ENCODE results near the gene MCM9.

The MCM9 gene

DNA sequence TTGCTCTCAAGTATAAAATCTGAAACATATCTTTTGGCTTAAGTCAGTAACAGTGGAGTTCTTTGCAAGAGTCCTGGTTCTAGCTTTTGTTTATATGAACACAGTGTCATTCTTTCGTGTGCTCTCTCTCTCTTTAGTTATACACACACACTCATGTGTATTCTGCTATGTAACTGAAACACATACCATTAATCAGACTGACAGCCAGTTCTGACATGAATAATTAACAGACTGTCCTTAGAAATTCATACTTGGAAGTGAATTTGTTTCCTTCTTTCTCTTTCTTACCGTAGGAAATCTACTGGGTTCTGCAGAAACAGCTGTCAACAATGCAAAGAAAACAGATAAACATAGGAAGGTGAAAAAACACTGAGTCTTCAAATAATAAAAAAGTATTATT is 2.5 kb downstream of the MCM9 start:
- Histone ChIP-seq H3K9me3 (ENCODE audit: control insufficient read depth in 2 of 2, low read length in 2 of 2) (no peaks in the 10 kb centered on the region), H3K4me3 (ENCODE audit: low read length in 2 of 2) (no peak overlapping the region), H3K4me1 (ENCODE audit: control insufficient read depth, insufficient read depth, low read length) (no peaks in the 10 kb centered on the region), H3K27me3 (ENCODE audit: control insufficient read depth in 1 of 2, insufficient read depth in 2 of 2, low read length in 2 of 2) (no peaks in the 10 kb centered on the region), H3K27ac (ENCODE audit: low read length) (no peak overlapping the region), H3K9ac (ENCODE audit: low read length in 2 of 2) (no peak overlapping the region), H3K36me3 (ENCODE audit: control insufficient read depth in 2 of 2, insufficient read depth in 2 of 2, low read length in 2 of 2) (peaks cover 4 to 5% of the 10 kb centered on the region in 2 donors)

DNA sequence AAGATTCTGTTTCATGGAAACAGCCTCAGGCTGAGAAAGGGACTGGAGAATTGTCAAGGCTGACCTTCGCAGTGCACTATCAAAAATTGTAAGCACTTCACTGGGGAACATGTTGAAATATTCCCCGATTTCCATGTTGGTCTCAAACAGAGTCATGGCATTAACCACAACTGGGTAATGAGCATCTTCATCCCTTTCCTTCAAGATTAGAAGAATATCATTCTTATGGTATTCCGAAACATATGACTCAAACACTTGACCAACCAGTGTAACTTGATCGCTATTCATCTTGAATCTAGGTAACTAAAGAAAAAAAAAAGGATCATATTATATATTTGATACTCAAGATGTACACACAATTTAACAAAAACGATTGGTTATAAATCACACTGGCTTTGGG is 3.5 kb downstream of the MCM9 start:
- H3K4me3 ChIP-seq (ENCODE audit: low read length in 2 of 2): no peak overlapping the region
- H3K36me3 ChIP-seq (ENCODE audit: control insufficient read depth in 2 of 2, insufficient read depth in 2 of 2, low read length in 2 of 2): peaks cover 4 to 5% of the 10 kb centered on the region in 2 donors
- H3K27ac ChIP-seq (ENCODE audit: low read length): no peak overlapping the region
- no peaks in the 10 kb centered on the region for H3K4me1 ChIP-seq (ENCODE audit: control insufficient read depth, insufficient read depth, low read length)
- H3K27me3 ChIP-seq (ENCODE audit: control insufficient read depth in 1 of 2, insufficient read depth in 2 of 2, low read length in 2 of 2): no peaks in the 10 kb centered on the region
- H3K9me3 ChIP-seq (ENCODE audit: control insufficient read depth in 2 of 2, low read length in 2 of 2): no peaks in the 10 kb centered on the region
- H3K9ac ChIP-seq (ENCODE audit: low read length in 2 of 2): no peak overlapping the region

DNA sequence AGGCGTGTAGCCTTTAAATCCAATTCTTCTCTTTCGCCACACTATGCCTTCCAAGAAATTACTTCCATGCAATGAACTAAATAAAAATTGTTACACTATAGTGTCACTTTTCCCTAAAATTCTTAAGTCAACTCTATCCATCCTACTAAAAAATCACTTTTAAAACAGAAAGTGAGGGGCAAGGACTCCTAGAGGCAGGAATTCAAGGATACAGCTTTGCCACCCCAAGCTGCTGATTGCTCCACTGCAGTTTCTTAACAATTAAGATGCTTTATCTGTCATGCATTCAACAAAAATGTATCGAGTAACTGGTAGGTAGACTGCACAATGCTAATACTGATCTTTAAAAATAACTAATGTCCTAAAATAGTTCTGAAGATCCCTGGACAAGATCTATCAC is 4.3 kb downstream of the MCM9 start:
- Histone ChIP-seq H3K9ac (ENCODE audit: low read length in 2 of 2) (no peak overlapping the region), H3K36me3 (ENCODE audit: control insufficient read depth in 2 of 2, insufficient read depth in 2 of 2, low read length in 2 of 2) (peaks cover 4 to 5% of the 10 kb centered on the region in 2 donors), H3K9me3 (ENCODE audit: control insufficient read depth in 2 of 2, low read length in 2 of 2) (no peaks in the 10 kb centered on the region), H3K27me3 (ENCODE audit: control insufficient read depth in 1 of 2, insufficient read depth in 2 of 2, low read length in 2 of 2) (no peaks in the 10 kb centered on the region), H3K27ac (ENCODE audit: low read length) (no peak overlapping the region), H3K4me3 (ENCODE audit: low read length in 2 of 2) (no peak overlapping the region), H3K4me1 (ENCODE audit: control insufficient read depth, insufficient read depth, low read length) (no peaks in the 10 kb centered on the region)

DNA sequence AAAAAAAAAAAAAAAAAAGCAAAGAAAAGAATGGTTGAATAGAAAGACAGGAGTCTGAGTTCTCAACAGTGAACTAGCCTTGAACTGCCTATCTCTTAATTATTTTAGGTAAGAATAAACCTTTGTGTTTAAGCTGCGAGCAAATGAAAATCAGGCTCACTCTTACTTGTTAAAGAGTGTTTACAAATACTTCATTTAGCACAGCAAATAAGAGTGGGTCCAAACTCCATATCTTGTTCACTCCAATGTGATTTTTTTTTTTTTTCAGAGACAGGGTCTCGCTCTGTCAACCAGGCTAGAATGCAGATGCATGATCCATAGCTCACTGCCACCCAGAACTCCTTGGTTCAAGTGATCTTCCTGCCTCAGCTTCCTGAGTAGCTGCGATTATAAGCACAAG is 11.9 kb downstream of the MCM9 start:
- no peaks in the 10 kb centered on the region for H3K4me1 ChIP-seq (ENCODE audit: control insufficient read depth, insufficient read depth, low read length)
- no peaks in the 10 kb centered on the region for H3K27me3 ChIP-seq (ENCODE audit: control insufficient read depth in 1 of 2, insufficient read depth in 2 of 2, low read length in 2 of 2)
- H3K9me3 ChIP-seq (ENCODE audit: control insufficient read depth in 2 of 2, low read length in 2 of 2): no peaks in the 10 kb centered on the region
- H3K9ac ChIP-seq (ENCODE audit: low read length in 2 of 2): no peak overlapping the region
- no peak overlapping the region for H3K4me3 ChIP-seq (ENCODE audit: low read length in 2 of 2)
- peaks cover 30 to 35% of the 10 kb centered on the region in 2 donors for H3K36me3 ChIP-seq (ENCODE audit: control insufficient read depth in 2 of 2, insufficient read depth in 2 of 2, low read length in 2 of 2)
- H3K27ac ChIP-seq (ENCODE audit: low read length): no peak overlapping the region

DNA sequence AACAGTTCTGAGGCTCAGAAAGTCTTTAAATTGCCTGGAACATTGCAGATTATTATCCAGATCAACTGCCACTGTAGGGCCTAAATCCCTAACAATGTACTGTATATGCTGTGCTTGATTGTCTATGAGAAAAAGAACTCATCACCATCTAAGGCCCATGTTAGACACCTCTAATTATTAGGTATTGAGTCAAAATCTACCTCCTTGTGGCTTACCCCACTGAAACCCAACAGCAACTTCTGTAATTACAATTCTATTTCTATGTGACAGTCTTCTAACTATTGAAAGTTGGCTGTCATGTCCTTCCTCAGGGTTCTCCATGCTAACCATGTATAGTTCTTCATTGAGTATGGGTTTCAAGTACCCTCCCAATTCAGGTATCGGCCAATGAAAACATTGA is 13.9 kb downstream of the MCM9 start:
- Histone ChIP-seq H3K9ac (ENCODE audit: low read length in 2 of 2) (no peak overlapping the region), H3K27ac (ENCODE audit: low read length) (no peak overlapping the region), H3K9me3 (ENCODE audit: control insufficient read depth in 2 of 2, low read length in 2 of 2) (no peaks in the 10 kb centered on the region), H3K4me3 (ENCODE audit: low read length in 2 of 2) (no peak overlapping the region), H3K27me3 (ENCODE audit: control insufficient read depth in 1 of 2, insufficient read depth in 2 of 2, low read length in 2 of 2) (no peaks in the 10 kb centered on the region), H3K36me3 (ENCODE audit: control insufficient read depth in 2 of 2, insufficient read depth in 2 of 2, low read length in 2 of 2) (peaks cover 30 to 31% of the 10 kb centered on the region in 2 donors), H3K4me1 (ENCODE audit: control insufficient read depth, insufficient read depth, low read length) (no peaks in the 10 kb centered on the region)

DNA sequence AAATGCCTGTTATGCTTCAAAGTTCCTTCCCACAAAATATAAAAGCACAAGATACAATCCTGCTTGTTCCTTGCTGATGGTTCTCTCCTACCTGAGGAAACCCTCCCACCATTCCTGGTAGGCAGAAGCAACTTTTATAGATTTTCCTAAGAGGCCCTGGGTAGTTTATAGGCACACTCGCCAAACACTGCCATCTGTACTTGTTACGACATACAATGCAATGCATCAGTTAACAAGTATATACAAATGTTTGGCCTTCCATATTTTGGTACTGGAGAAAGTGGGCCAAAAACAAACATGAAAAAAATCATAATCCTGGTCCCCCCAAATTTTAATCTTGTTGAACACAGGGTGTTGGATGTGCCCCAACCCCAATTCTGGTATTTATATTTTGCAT is 16.6 kb downstream of the MCM9 start:
- Histone ChIP-seq H3K27ac (ENCODE audit: low read length) (no peak overlapping the region), H3K4me3 (ENCODE audit: low read length in 2 of 2) (no peak overlapping the region), H3K9ac (ENCODE audit: low read length in 2 of 2) (no peak overlapping the region), H3K27me3 (ENCODE audit: control insufficient read depth in 1 of 2, insufficient read depth in 2 of 2, low read length in 2 of 2) (no peaks in the 10 kb centered on the region), H3K4me1 (ENCODE audit: control insufficient read depth, insufficient read depth, low read length) (no peaks in the 10 kb centered on the region), H3K9me3 (ENCODE audit: control insufficient read depth in 2 of 2, low read length in 2 of 2) (no peaks in the 10 kb centered on the region), H3K36me3 (ENCODE audit: control insufficient read depth in 2 of 2, insufficient read depth in 2 of 2, low read length in 2 of 2) (peaks cover 37 to 43% of the 10 kb centered on the region in 2 donors)

DNA sequence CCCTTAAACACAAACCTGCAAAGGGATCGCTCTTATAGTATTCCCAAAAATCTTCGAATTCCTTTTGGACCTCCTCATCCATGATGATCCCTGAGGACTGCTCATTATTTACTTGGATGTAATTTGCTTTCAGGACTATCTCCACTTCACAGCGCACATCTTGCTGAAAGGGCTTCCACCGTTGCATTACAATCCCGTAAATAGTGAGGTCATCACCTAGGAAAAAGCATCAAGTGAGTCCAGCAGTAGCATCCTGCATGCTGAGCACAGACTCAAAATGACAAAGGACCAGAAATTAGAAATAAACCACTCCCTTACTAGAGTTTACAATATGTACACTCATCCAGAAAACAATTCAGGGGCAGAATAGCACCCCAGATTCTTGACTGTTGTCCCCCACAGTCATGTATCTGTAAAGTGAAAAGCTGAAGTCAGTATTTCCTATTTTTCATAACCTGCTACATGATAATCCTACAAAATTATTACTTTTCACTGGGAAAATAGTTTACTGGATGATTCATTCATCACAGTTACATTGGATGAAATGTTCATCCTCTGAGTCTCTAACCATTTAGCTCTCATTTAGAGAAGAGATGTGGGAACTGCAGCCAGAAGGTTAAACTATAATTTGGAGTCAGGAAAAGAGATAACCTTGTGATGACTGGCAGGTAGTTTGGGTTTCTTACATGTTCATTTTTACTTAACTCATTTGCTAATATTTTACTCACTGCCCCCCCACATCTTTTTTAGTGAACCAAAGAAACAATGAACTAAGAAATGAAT is 17.2 kb downstream of the MCM9 start:
- Histone ChIP-seq H3K4me1 (ENCODE audit: control insufficient read depth, insufficient read depth, low read length) (no peaks in the 10 kb centered on the region), H3K4me3 (ENCODE audit: low read length in 2 of 2) (no peak overlapping the region), H3K9me3 (ENCODE audit: control insufficient read depth in 2 of 2, low read length in 2 of 2) (no peaks in the 10 kb centered on the region), H3K36me3 (ENCODE audit: control insufficient read depth in 2 of 2, insufficient read depth in 2 of 2, low read length in 2 of 2) (peaks cover 34 to 49% of the 10 kb centered on the region in 2 donors), H3K27ac (ENCODE audit: low read length) (no peak overlapping the region), H3K27me3 (ENCODE audit: control insufficient read depth in 1 of 2, insufficient read depth in 2 of 2, low read length in 2 of 2) (no peaks in the 10 kb centered on the region), H3K9ac (ENCODE audit: low read length in 2 of 2) (no peak overlapping the region)

DNA sequence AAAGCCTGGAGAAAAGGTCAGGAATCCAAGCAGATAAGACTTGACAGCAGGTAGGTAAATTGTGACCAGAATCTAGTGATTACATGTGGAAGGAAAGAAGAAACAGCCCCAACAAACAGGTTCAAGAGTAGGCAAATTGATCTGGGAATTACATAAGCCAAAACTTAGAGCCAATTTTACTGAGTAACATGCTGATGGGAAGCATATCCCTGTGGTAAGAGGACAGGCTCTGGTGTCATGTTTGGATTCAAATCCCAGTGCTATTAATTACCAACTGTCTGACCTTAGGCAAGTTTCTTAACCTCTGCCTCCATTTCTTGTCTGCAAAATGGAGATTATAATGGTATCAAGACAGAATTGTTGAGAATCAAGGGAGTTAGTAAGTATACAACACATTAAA is 20.4 kb downstream of the MCM9 start:
- Histone ChIP-seq H3K4me1 (ENCODE audit: control insufficient read depth, insufficient read depth, low read length) (no peaks in the 10 kb centered on the region), H3K9ac (ENCODE audit: low read length in 2 of 2) (no peak overlapping the region), H3K36me3 (ENCODE audit: control insufficient read depth in 2 of 2, insufficient read depth in 2 of 2, low read length in 2 of 2) (peaks cover 24 to 35% of the 10 kb centered on the region in 2 donors), H3K9me3 (ENCODE audit: control insufficient read depth in 2 of 2, low read length in 2 of 2) (no peaks in the 10 kb centered on the region), H3K4me3 (ENCODE audit: low read length in 2 of 2) (no peak overlapping the region), H3K27me3 (ENCODE audit: control insufficient read depth in 1 of 2, insufficient read depth in 2 of 2, low read length in 2 of 2) (no peaks in the 10 kb centered on the region), H3K27ac (ENCODE audit: low read length) (no peak overlapping the region)

DNA sequence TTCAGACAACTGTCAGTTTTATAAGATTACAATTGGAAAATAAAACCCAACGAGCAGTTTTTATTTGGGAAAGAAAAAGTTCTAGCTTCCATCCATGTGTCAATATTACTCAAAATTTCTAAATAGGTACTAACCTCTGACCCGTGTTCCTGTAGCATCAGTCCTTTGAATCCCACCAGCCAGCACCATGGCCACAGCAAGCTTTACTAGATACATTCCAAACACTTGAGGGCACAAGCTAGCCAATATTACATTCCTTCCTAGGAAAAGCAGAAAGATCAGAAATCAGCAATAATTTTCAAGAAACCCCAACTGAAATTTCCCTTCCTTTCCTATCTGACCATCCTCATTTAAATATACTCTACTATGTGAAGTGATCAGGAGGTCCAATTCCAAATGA is 21.8 kb downstream of the MCM9 start:
- H3K27me3 ChIP-seq (ENCODE audit: control insufficient read depth in 1 of 2, insufficient read depth in 2 of 2, low read length in 2 of 2): no peaks in the 10 kb centered on the region
- no peaks in the 10 kb centered on the region for H3K9me3 ChIP-seq (ENCODE audit: control insufficient read depth in 2 of 2, low read length in 2 of 2)
- H3K4me1 ChIP-seq (ENCODE audit: control insufficient read depth, insufficient read depth, low read length): no peaks in the 10 kb centered on the region
- no peak overlapping the region for H3K27ac ChIP-seq (ENCODE audit: low read length)
- no peak overlapping the region for H3K9ac ChIP-seq (ENCODE audit: low read length in 2 of 2)
- H3K36me3 ChIP-seq (ENCODE audit: control insufficient read depth in 2 of 2, insufficient read depth in 2 of 2, low read length in 2 of 2): peaks cover 22 to 38% of the 10 kb centered on the region in 2 donors
- no peak overlapping the region for H3K4me3 ChIP-seq (ENCODE audit: low read length in 2 of 2)

DNA sequence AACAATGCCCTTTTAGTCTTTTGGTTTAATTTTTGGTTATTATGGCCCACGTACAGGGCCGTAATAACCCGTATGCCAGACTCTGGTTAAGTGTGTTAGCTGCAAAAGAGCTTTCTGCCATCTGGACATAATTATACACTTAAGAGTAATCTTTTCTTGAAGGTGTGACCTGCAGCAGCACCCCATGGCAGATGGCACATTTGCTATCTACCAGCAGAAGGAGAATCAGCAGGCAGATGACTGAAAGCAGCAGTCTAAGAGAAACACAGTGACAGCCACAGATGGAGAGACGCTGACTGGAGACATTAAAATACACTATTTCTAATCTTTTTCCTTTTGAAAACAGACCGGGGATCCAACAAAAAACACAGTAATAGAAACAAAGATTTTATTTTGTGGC is 22.3 kb downstream of the MCM9 start:
- no peaks in the 10 kb centered on the region for H3K9me3 ChIP-seq (ENCODE audit: control insufficient read depth in 2 of 2, low read length in 2 of 2)
- H3K9ac ChIP-seq (ENCODE audit: low read length in 2 of 2): no peak overlapping the region
- H3K4me3 ChIP-seq (ENCODE audit: low read length in 2 of 2): no peak overlapping the region
- H3K36me3 ChIP-seq (ENCODE audit: control insufficient read depth in 2 of 2, insufficient read depth in 2 of 2, low read length in 2 of 2): peaks cover 24 to 40% of the 10 kb centered on the region in 2 donors
- H3K4me1 ChIP-seq (ENCODE audit: control insufficient read depth, insufficient read depth, low read length): no peaks in the 10 kb centered on the region
- H3K27ac ChIP-seq (ENCODE audit: low read length): no peak overlapping the region
- no peaks in the 10 kb centered on the region for H3K27me3 ChIP-seq (ENCODE audit: control insufficient read depth in 1 of 2, insufficient read depth in 2 of 2, low read length in 2 of 2)

DNA sequence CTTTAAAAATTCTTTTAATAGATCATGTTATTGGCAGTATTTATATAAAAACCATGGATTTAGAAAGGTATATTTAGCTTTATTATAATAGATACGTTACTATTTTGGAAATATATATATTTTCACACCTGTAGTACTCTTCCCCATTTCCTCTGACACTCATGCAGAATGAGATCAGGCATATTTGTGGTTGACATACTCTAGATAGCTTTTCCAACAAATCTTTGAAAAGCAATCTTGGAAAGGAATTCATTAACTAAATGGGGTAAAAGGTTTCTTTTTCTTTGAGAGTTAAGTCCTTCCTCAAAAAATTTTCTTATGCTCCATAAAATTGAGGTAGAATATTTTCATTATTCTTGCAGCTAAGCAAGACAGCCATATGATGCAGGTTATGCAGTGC is 26.5 kb downstream of the MCM9 start:
- Histone ChIP-seq H3K27ac (ENCODE audit: low read length) (no peak overlapping the region), H3K36me3 (ENCODE audit: control insufficient read depth in 2 of 2, insufficient read depth in 2 of 2, low read length in 2 of 2) (peaks cover 17 to 39% of the 10 kb centered on the region in 2 donors), H3K4me1 (ENCODE audit: control insufficient read depth, insufficient read depth, low read length) (no peaks in the 10 kb centered on the region), H3K9ac (ENCODE audit: low read length in 2 of 2) (no peak overlapping the region), H3K4me3 (ENCODE audit: low read length in 2 of 2) (no peak overlapping the region), H3K27me3 (ENCODE audit: control insufficient read depth in 1 of 2, insufficient read depth in 2 of 2, low read length in 2 of 2) (no peaks in the 10 kb centered on the region), H3K9me3 (ENCODE audit: control insufficient read depth in 2 of 2, low read length in 2 of 2) (no peaks in the 10 kb centered on the region)

Measured in stomach smooth muscle (tissue), 2 donors.